HepG2 (cell line): ENCODE data around the gene MESD. TPM values are rescaled to one million over a fixed set of nuclear protein-coding genes. Genes with fewer than 3 reads are reported as not detected.
A peak's percentile ranks its signal among the peaks of the same experiment; 100 is the strongest.

Source experiments
- ATAC-seq: fragments of 200-7000 bp; cut with Tn5 transposase; 3 replicates; pipeline ENCODE4 v1.9.1; 2020; ENCODE audit warnings: mild to moderate bottlenecking, moderate library complexity
- BruUV-seq: library from RNA; stranded (reverse); fragments of 400-500 nt; replicated peaks from 2 replicates; lab custom pipeline; 2021; lab: Mats Ljungman, UMichigan
- CTCF ChIA-PET: fragments of 300-600 bp; formaldehyde crosslinking; extraction: SDS; loops from one replicate; lab custom pipeline; 2021; ENCODE audit warnings: low total read pairs, inconsistent platforms, low intra/inter-chr PET ratio; lab: Yijun Ruan, JAX
- POLR2A ChIA-PET: fragments of 350-600 bp; sonication (Branson Sonifier 250); formaldehyde crosslinking; loops from one replicate; lab custom pipeline; 2020; ENCODE audit warnings: antibody characterized with exemption, inconsistent platforms; lab: Yijun Ruan, JAX
- DNase-seq: peaks from one replicate; pipeline ENCODE4 v3.0.0-alpha.2; 2015; ENCODE audit warnings: low spot score
- FAIRE-seq: peaks from 3 replicates; lab custom pipeline; 2011; peaks lifted over from hg19 to GRCh38; lab: Jason Lieb, UNC
- H2AFZ ChIP-seq: one replicate; pipeline ENCODE4 v1.6.1; 2011; ENCODE audit warnings: low read length, inconsistent platforms
- H3K27ac ChIP-seq: fragments of 300-600 bp; 3 replicates; pipeline ENCODE4 v1.8.0; 2011; ENCODE audit warnings: mixed run types, mild to moderate bottlenecking, mixed read lengths, low read length, inconsistent platforms; ENCODE audit not compliant: insufficient read depth; ENCODE audit errors: extremely low read length
- H3K27me3 ChIP-seq, 2 experiments: fragments of 200-600 bp in 1 of 2; 2 replicates in 1 of 2; 3 replicates in 1 of 2; pipeline versions ENCODE4 v1.6.0 to v1.8.0; 2011; ENCODE audit warnings: low read length in 2 of 2, mild to moderate bottlenecking in 2 of 2, moderate library complexity in 2 of 2, inconsistent platforms in 1 of 2; ENCODE audit not compliant: insufficient read depth in 2 of 2, control insufficient read depth in 1 of 2
- H3K36me3 ChIP-seq, 2 experiments: fragments of 200-600 bp in 1 of 2; replicated peaks in 1 of 2; 2 replicates in 1 of 2; 3 replicates in 1 of 2; pipeline versions ENCODE4 v1.5.1 to v1.8.0; 2011; ENCODE audit warnings: low read length in 2 of 2, inconsistent platforms in 1 of 2; ENCODE audit not compliant: insufficient read depth in 2 of 2, control insufficient read depth in 1 of 2
- H3K4me1 ChIP-seq: 2 replicates; pipeline ENCODE4 v1.5.1; 2012; ENCODE audit warnings: low read length, inconsistent platforms; ENCODE audit not compliant: insufficient read depth
- H3K4me2 ChIP-seq: 2 replicates; pipeline ENCODE4 v1.6.0; 2011; ENCODE audit warnings: low read depth, low read length, inconsistent platforms
- H3K4me3 ChIP-seq, 3 experiments: fragments of 200-600 bp in 1 of 3; sonication (generic), shearing (Covaris generic) in 1 of 3; replicated peaks in 1 of 3; 2 replicates each; pipeline ENCODE4 v1.5.1; 2011 to 2016; ENCODE audit warnings: low read length in 3 of 3, inconsistent platforms in 2 of 3, low read depth in 2 of 3, mild to moderate bottlenecking in 2 of 3, control low read depth in 1 of 3, mixed read lengths in 1 of 3; ENCODE audit not compliant: insufficient read depth in 1 of 3
- H3K79me2 ChIP-seq: one replicate; pipeline ENCODE4 v1.6.1; 2011; ENCODE audit warnings: low read length, inconsistent platforms; ENCODE audit not compliant: insufficient read depth
- H3K9ac ChIP-seq: 2 replicates; pipeline ENCODE4 v1.6.0; 2011; ENCODE audit warnings: mild to moderate bottlenecking, low read depth, low read length, inconsistent platforms; ENCODE audit not compliant: insufficient read depth
- H3K9me3 ChIP-seq: 2 replicates; pipeline ENCODE4 v1.5.1; 2012; ENCODE audit warnings: mild to moderate bottlenecking, low read length
- H4K20me1 ChIP-seq: 2 replicates; pipeline ENCODE4 v1.6.0; 2011; ENCODE audit warnings: inconsistent platforms, mild to moderate bottlenecking, low read length, moderate library complexity; ENCODE audit not compliant: insufficient read depth
- ARID4A ChIP-seq: sonication (generic); formaldehyde crosslinking; IDR thresholded peaks from 2 replicates; pipeline ENCODE4 v1.5.0; 2020; ENCODE audit warnings: mild to moderate bottlenecking, missing genetic modification reagents, borderline replicate concordance
- NCOA1 ChIP-seq: sonication (generic); formaldehyde crosslinking; IDR thresholded peaks from 2 replicates; pipeline ENCODE4 v1.9.0; 2021; ENCODE audit warnings: missing genetic modification reagents
- ZNF205 ChIP-seq: IDR thresholded peaks from 2 replicates; pipeline ENCODE4 v1.6.1; 2018; ENCODE audit warnings: missing biosample characterization, missing genetic modification reagents
- ZNF264 ChIP-seq: sonication (generic); formaldehyde crosslinking; IDR thresholded peaks from 2 replicates; pipeline ENCODE4 v1.4.0; 2020; ENCODE audit warnings: missing genetic modification reagents
- ZNF280D ChIP-seq: sonication (generic); formaldehyde crosslinking; IDR thresholded peaks from 2 replicates; pipeline ENCODE4 v1.5.1; 2020; ENCODE audit warnings: mild to moderate bottlenecking, missing genetic modification reagents
- ZNF616 ChIP-seq: sonication (generic); formaldehyde crosslinking; IDR thresholded peaks from 2 replicates; pipeline ENCODE4 v1.5.0; 2020; ENCODE audit warnings: low read depth, mild to moderate bottlenecking, missing genetic modification reagents
- ZNF746 ChIP-seq: sonication (generic); formaldehyde crosslinking; IDR thresholded peaks from 2 replicates; pipeline ENCODE4 v1.8.0; 2022; ENCODE audit warnings: mild to moderate bottlenecking, missing genetic modification reagents
- WGBS: methylation state at CpG from one replicate; pipeline ENCODE4 v1.1.6; 2017; ENCODE audit warnings: low lambda C conversion rate; 5-methylcytosine and 5-hydroxymethylcytosine counted together
- in situ Hi-C: cut with HindIII; loops from 2 replicates; pipeline ENCODE4 v1.10.0; 2017; ENCODE audit warnings: low pct_unique_long_range_greater_than_20kb; ENCODE audit not compliant: extremely low pct_ligation_motif_present
- intact Hi-C: fragments of 100-400 bp; cut with micrococcal nuclease; formaldehyde crosslinking; loops from one replicate; pipeline ENCODE4 v1.10.0; 2022; ENCODE audit not compliant: unreplicated experiment
- polyA plus RNA-seq, 8 experiments: library from polyadenylated mRNA; depleted of rRNA in 3 of 8; stranded (reverse) in 7 of 8; unstranded in 1 of 8; fragments of >200 nt; fragmentation: Illumina TruSeq in 4 of 8; extraction: Trizol in 4 of 8; gene quantifications; 2 replicates each; pipeline versions ENCODE4 v1.2.1 to v1.2.3, GENCODE V29; 2011 to 2016; ENCODE audit warnings: low read depth in 4 of 8, missing spikeins in 1 of 8, mixed read lengths in 1 of 8; ENCODE audit not compliant: insufficient read depth in 1 of 8
- total RNA-seq, 5 experiments: library from RNA; depleted of rRNA; stranded (reverse); fragments of >200 nt; fragmentation: Illumina TruSeq; extraction: Trizol; gene quantifications; 2 replicates each; pipeline ENCODE4 v1.2.3, GENCODE V29; 2016; ENCODE audit warnings: low read depth in 1 of 5

MESD gene
- total and polyA plus RNA-seq, 2 of the 13 experiments (the other 11 are each of a cell fraction or from before 2014, with no cell fraction given), result 18.0 to 46.2 TPM

- no peak for TF ChIP-seq ARID4A
Observed at GRCh38 chr15:80998251-80998650, 8.6 kb upstream of the MESD start (continued).

GRCh38 chr15:80997692-80998091 is 8.1 kb upstream of the MESD start:
- Histone ChIP-seq H3K9ac (no peak overlapping the region), H2AFZ (no peak overlapping the region), H3K27ac (no peak overlapping the region), H3K4me1 (peaks cover 29% of the 10 kb centered on the region), H3K4me3 (no peak overlapping the region), H3K36me3 (no peaks in the 10 kb centered on the region), H3K27me3 (no peaks in the 10 kb centered on the region), H4K20me1 (no peaks in the 10 kb centered on the region), H3K79me2 (no peaks in the 10 kb centered on the region), H3K4me2 (no peak overlapping the region), H3K9me3 (no peaks in the 10 kb centered on the region)
- TF ChIP-seq ZNF280D (no peak), ZNF264 (CRISPR knock-in tag) (peak; percentile 52; the same call in 1 of the 2 replicates), ZNF205 (CRISPR knock-in tag) (no peak), NCOA1 (CRISPR knock-in tag) (no peak), ZNF616 (CRISPR knock-in tag) (no peak), ZNF746 (no peak)
- ATAC-seq (no peak), DNase-seq (no peak), FAIRE-seq (no peak)
- 81% methylated on average over 1 of the region's 1 CpG for WGBS
- intact Hi-C loops, result loop anchor here (5.0 kb wide), 1 partner anchor 110 kb away; no protein-coding TSS in a partner anchor
- POLR2A ChIA-PET, result interaction anchor here (1.6 kb wide), 2 partner anchors 7 to 10 kb away, joined by 3 to 6 read pairs; no protein-coding TSS in a partner anchor
- BruUV-seq, result no TSS peak
- CTCF ChIA-PET, result no interaction called here
- in situ Hi-C loops, result no loop called here
